ENCODE data around the gene KCTD12.

KCTD12 gene

GRCh38 chr13:76886005-76886291 lies 257 bp downstream of the KCTD12 start:
- DNase-seq: no peak

GRCh38 chr13:76885203-76886004 lies 801 bp downstream of the KCTD12 start:
- peak; percentile 31 to 48 for DNase-seq

GRCh38 chr13:76884907-76885202 lies 1.4 kb downstream of the KCTD12 start:
- no peak for DNase-seq

GRCh38 chr13:76884186-76884906 lies 1.9 kb downstream of the KCTD12 start:
- peak in 1 of 2 donors; percentile 3 for DNase-seq

GRCh38 chr13:76883236-76883635 lies 3.0 kb downstream of the KCTD12 start:
- DNase-seq: no peak

GRCh38 chr13:76882431-76882830 lies 3.8 kb downstream of the KCTD12 start:
- no peak for DNase-seq

GRCh38 chr13:76879883-76880270 lies 6.3 kb downstream of the KCTD12 start:
- DNase-seq: no peak

GRCh38 chr13:76879203-76879882 lies 6.9 kb downstream of the KCTD12 start:
- DNase-seq: peak; percentile 27

GRCh38 chr13:76878043-76878442 lies 8.2 kb downstream of the KCTD12 start:
- DNase-seq: no peak

- DNase-seq: no peak
These were observed 10.9 kb downstream of the KCTD12 start for GRCh38 chr13:76875271-76875815.

- no peak for DNase-seq
These were observed 11.7 kb downstream of the KCTD12 start for GRCh38 chr13:76874479-76874878.

GRCh38 chr13:76873445-76873844 lies 12.8 kb downstream of the KCTD12 start:
- no peak for DNase-seq

GRCh38 chr13:76872675-76873074 lies 13.5 kb downstream of the KCTD12 start:
- no peak for DNase-seq

GRCh38 chr13:76871432-76871831 lies 14.8 kb downstream of the KCTD12 start:
- no peak for DNase-seq

- DNase-seq: no peak
These were observed 17.8 kb downstream of the KCTD12 start for GRCh38 chr13:76868371-76868770.

GRCh38 chr13:76865996-76866503 lies 20.2 kb downstream of the KCTD12 start:
- no peak for DNase-seq

GRCh38 chr13:76865109-76865508 lies 21.1 kb downstream of the KCTD12 start:
- no peak for DNase-seq

- no peak for DNase-seq
These were observed 21.9 kb downstream of the KCTD12 start for GRCh38 chr13:76864259-76864658.

GRCh38 chr13:76863022-76863421 lies 23.2 kb downstream of the KCTD12 start:
- DNase-seq: no peak

GRCh38 chr13:76861859-76862258 lies 24.3 kb downstream of the KCTD12 start:
- no peak for DNase-seq

- no peak for DNase-seq
These were observed 25.5 kb downstream of the KCTD12 start for GRCh38 chr13:76860706-76861105.

GRCh38 chr13:76854894-76855293 lies 31.3 kb downstream of the KCTD12 start:
- no peak for DNase-seq

GRCh38 chr13:76853921-76854608 lies 32.1 kb downstream of the KCTD12 start:
- no peak for DNase-seq

Measured in stimulated activated CD4-positive, alpha-beta T cell treated with anti-CD3 and anti-CD28 coated beads, Interleukin-2, amount 100 ng/mL, for 48 hours (primary cell).